ENCODE results near the gene ZNF410. TPM values are rescaled to one million over a fixed set of nuclear protein-coding genes. Genes with fewer than 3 reads are reported as not detected.

Gene ZNF410
- total and polyA plus RNA-seq, 2 of the 13 experiments (the other 11 are each of a cell fraction or from before 2014, with no cell fraction given), result 19.2 to 44.3 TPM

- peak; percentile 43; the same call in 1 of the 2 replicates for TF ChIP-seq PAX8 (CRISPR knock-in tag; IDR thresholded peaks at IDR 0.05; ENCODE audit: borderline replicate concordance)
- peak; percentile 91 for TF ChIP-seq ZFX (CRISPR knock-in tag; IDR thresholded peaks at IDR 0.05; ENCODE audit: low read depth)
- no peak; the same call in 1 of the 2 replicates for TF ChIP-seq ZNF589 (CRISPR knock-in tag; conservative IDR thresholded peaks at IDR 0.05)
- no peak for TF ChIP-seq RFX1 (IDR thresholded peaks at IDR 0.05)
- no peak for TF ChIP-seq REST (IDR thresholded peaks at IDR 0.05; ENCODE audit: borderline replicate concordance in 1 of 2, low read depth in 1 of 2, low read length in 2 of 2)
- peak; percentile 78; the same call in 1 of the 2 replicates for TF ChIP-seq ZNF253 (CRISPR knock-in tag; IDR thresholded peaks at IDR 0.05; ENCODE audit: borderline replicate concordance)
- no peak for TF ChIP-seq ZNF282 (IDR thresholded peaks at IDR 0.05; ENCODE audit: partially characterized antibody)
- no peak for TF ChIP-seq MTERF4 (CRISPR knock-in tag; IDR thresholded peaks at IDR 0.05)
- peak; percentile 85 for TF ChIP-seq HIVEP1 (CRISPR knock-in tag; IDR thresholded peaks at IDR 0.05)
- peak; percentile 56 for TF ChIP-seq ZFP36L2 (CRISPR knock-in tag; IDR thresholded peaks at IDR 0.05)
- no peak for TF ChIP-seq ZNF552 (CRISPR knock-in tag; IDR thresholded peaks at IDR 0.05; ENCODE audit: borderline replicate concordance)
- TF ChIP-seq NRL (CRISPR knock-in tag; IDR thresholded peaks at IDR 0.05; ENCODE audit: borderline replicate concordance), result peak; percentile 78; the same call in 1 of the 2 replicates
- TF ChIP-seq MZF1 (CRISPR knock-in tag; IDR thresholded peaks at IDR 0.05; ENCODE audit: borderline replicate concordance), result no peak
- TF ChIP-seq ZNF687 (CRISPR knock-in tag; IDR thresholded peaks at IDR 0.05), result peak; percentile 98
- peak; percentile 83; the same call in 1 of the 2 replicates for TF ChIP-seq ZFP91 (CRISPR knock-in tag; IDR thresholded peaks at IDR 0.05; ENCODE audit: borderline replicate concordance)
Measured at GRCh38 chr14:73886449-73887317, at the start of gene ZNF410 (continued).

Measured in HepG2 (cell line).